Right cardiac atrium (tissue), 5 donors: ENCODE data around the gene POU3F3. TPM values are rescaled to one million over a fixed set of nuclear protein-coding genes. Genes with fewer than 3 reads are reported as not detected.

Experiments used
- ATAC-seq, 2 donors: fragments of 200-7000 bp; cut with Tn5 transposase; one replicate each; pipeline versions ENCODE4 v1.8.0 to v1.9.1; 2020; ENCODE audit warnings: moderate library complexity in 2 of 2, mild to moderate bottlenecking in 1 of 2
- DNase-seq, 3 donors: peaks; one replicate each; pipeline ENCODE4 v3.0.0-alpha.2; 2020
- H3K27ac ChIP-seq: one replicate; pipeline ENCODE4 v1.5.1; 2013; ENCODE audit warnings: mild to moderate bottlenecking, low read length, control low read depth, moderate library complexity
- H3K27me3 ChIP-seq: one replicate; pipeline ENCODE4 v1.6.1; 2013; ENCODE audit not compliant: control insufficient read depth, insufficient read depth
- H3K4me1 ChIP-seq: one replicate; pipeline ENCODE4 v1.6.1; 2013; ENCODE audit warnings: low read length; ENCODE audit not compliant: control insufficient read depth, insufficient read depth
- H3K4me3 ChIP-seq: one replicate; pipeline ENCODE4 v1.5.1; 2013; ENCODE audit warnings: low read length, control low read depth
- H3K9me3 ChIP-seq: one replicate; pipeline ENCODE4 v1.6.1; 2013; ENCODE audit warnings: low read length; ENCODE audit not compliant: control insufficient read depth
- WGBS: extraction: QIAGEN DNeasy Blood & Tissue Kit; methylation state at CpG from one replicate; pipeline ENCODE4 v1.1.7; 2013; 5-methylcytosine and 5-hydroxymethylcytosine counted together
- intact Hi-C, 4 donors: fragments of 100-400 bp; cut with DNase I; formaldehyde crosslinking; loops; one replicate each; pipeline versions ENCODE4 v1.11.0 to v1.14.0; 2022 to 2023
- polyA plus RNA-seq: library from polyadenylated mRNA; stranded (reverse); fragments of 200-250 nt; gene quantifications from one replicate; pipeline ENCODE4 v1.2.3, GENCODE V29; 2013
- total RNA-seq, 4 donors: library from RNA; stranded (reverse); fragmentation: NEBNext Ultra II Directional; extraction: Animal tissue kit (Norgen Biotek cat#: 25700); gene quantifications; one replicate each; pipeline ENCODE4 v1.2.1, GENCODE V29; 2021
- donor health status: healthy with polysubstance abuse.
- donor health status: DM: no; HTN: yes; CAD: no.
- donor health status: DM: no; HTN: no; CAD: no.
- donor health status: DM: no; HTN: yes; CAD: no; lungs with severe emphysema.
- donor health status: DM: yes; HTN: yes; CAD: no.

The POU3F3 gene
- total and polyA plus RNA-seq, 5 donors: 0.06 to 1.1 (median 0.59) TPM

GRCh38 chr2:104856973-104857261 lies 3.0 kb downstream of the POU3F3 start:
- 3% methylated on average over 41 of the region's 41 CpGs for WGBS
- Histone ChIP-seq H3K27me3 (peaks cover 9% of the 10 kb centered on the region), H3K27ac (no peak overlapping the region), H3K4me1 (peaks cover 3% of the 10 kb centered on the region), H3K9me3 (no peaks in the 10 kb centered on the region), H3K4me3 (peak overlapping the region; percentile 41)
- ATAC-seq (no peak), DNase-seq (no peak)
- intact Hi-C loops: no loop called here

GRCh38 chr2:104857262-104858005 lies 3.5 kb downstream of the POU3F3 start:
- H3K27me3 ChIP-seq: peaks cover 9% of the 10 kb centered on the region

GRCh38 chr2:104858006-104858978 lies 4.4 kb downstream of the POU3F3 start:
- DNase-seq (no peak), ATAC-seq (no peak)
- 13% methylated on average over 18 of the region's 18 CpGs for WGBS
- H3K9me3 ChIP-seq: no peaks in the 10 kb centered on the region
- no peaks in the 10 kb centered on the region for H3K4me1 ChIP-seq
- intact Hi-C loops: no loop called here
- no peak overlapping the region for H3K27ac ChIP-seq
- H3K27me3 ChIP-seq: peaks cover 9% of the 10 kb centered on the region
- H3K4me3 ChIP-seq: peak overlapping the region; percentile 41

More at GRCh38 chr2:104857262-104858005, 3.5 kb downstream of the POU3F3 start:
- no peak overlapping the region for H3K27ac ChIP-seq
- DNase-seq (no peak), ATAC-seq (no peak)
- H3K4me3 ChIP-seq: peak overlapping the region; percentile 41
- no peaks in the 10 kb centered on the region for H3K9me3 ChIP-seq
- WGBS: 9% methylated on average over 33 of the region's 33 CpGs
- intact Hi-C loops: no loop called here
- H3K4me1 ChIP-seq: no peaks in the 10 kb centered on the region

- WGBS: 9% methylated on average over 5 of the region's 5 CpGs
- DNase-seq (no peak), ATAC-seq (no peak)
- intact Hi-C loops: no loop called here
- no peak overlapping the region for H3K4me3 ChIP-seq
- no peaks in the 10 kb centered on the region for H3K9me3 ChIP-seq
- no peaks in the 10 kb centered on the region for H3K4me1 ChIP-seq
- peaks cover 9% of the 10 kb centered on the region for H3K27me3 ChIP-seq
- H3K27ac ChIP-seq: no peak overlapping the region
Measured at GRCh38 chr2:104859291-104859765, 5.4 kb downstream of the POU3F3 start.

- DNase-seq (no peak), ATAC-seq (no peak)
- intact Hi-C loops: no loop called here
- H3K27me3 ChIP-seq: peaks cover 11% of the 10 kb centered on the region
- H3K4me1 ChIP-seq: no peaks in the 10 kb centered on the region
- WGBS: 34% methylated on average over 1 of the region's 1 CpG
- no peak overlapping the region for H3K27ac ChIP-seq
- H3K9me3 ChIP-seq: no peaks in the 10 kb centered on the region
- no peak overlapping the region for H3K4me3 ChIP-seq
Measured at GRCh38 chr2:104859766-104860450, 6.0 kb downstream of the POU3F3 start.

- 38% methylated on average over 4 of the region's 4 CpGs for WGBS
- intact Hi-C loops: no loop called here
Measured at GRCh38 chr2:104860451-104860790, 6.5 kb downstream of the POU3F3 start.

GRCh38 chr2:104861351-104862057 lies 7.6 kb downstream of the POU3F3 start:
- H3K4me1 ChIP-seq: no peaks in the 10 kb centered on the region
- ATAC-seq (peak in 1 of 2 donors; percentile 19), DNase-seq (no peak)
- no peak overlapping the region for H3K4me3 ChIP-seq
- WGBS: 5% methylated on average over 11 of the region's 11 CpGs
- no peak overlapping the region for H3K27ac ChIP-seq
- intact Hi-C loops: no loop called here
- H3K27me3 ChIP-seq: peaks cover 15% of the 10 kb centered on the region
- no peaks in the 10 kb centered on the region for H3K9me3 ChIP-seq

More at GRCh38 chr2:104860451-104860790, 6.5 kb downstream of the POU3F3 start:
- ATAC-seq (no peak), DNase-seq (no peak)
- H3K27ac ChIP-seq: no peak overlapping the region
- H3K4me1 ChIP-seq: no peaks in the 10 kb centered on the region
- H3K27me3 ChIP-seq: peaks cover 12% of the 10 kb centered on the region
- no peak overlapping the region for H3K4me3 ChIP-seq
- H3K9me3 ChIP-seq: no peaks in the 10 kb centered on the region

- Histone ChIP-seq H3K9me3 (no peaks in the 10 kb centered on the region), H3K4me1 (no peaks in the 10 kb centered on the region), H3K4me3 (peak overlapping the region; percentile 9), H3K27ac (no peak overlapping the region), H3K27me3 (peaks cover 15% of the 10 kb centered on the region)
- ATAC-seq: peak; percentile 14 to 88
- intact Hi-C loops: no loop called here
- DNase-seq: peak in 1 of 3 donors; percentile 64
- WGBS: 3% methylated on average over 60 of the region's 60 CpGs
Measured at GRCh38 chr2:104862058-104862941, 8.4 kb downstream of the POU3F3 start.

GRCh38 chr2:104863146-104863467 lies 9.2 kb downstream of the POU3F3 start:
- no peak for DNase-seq
- no peak overlapping the region for H3K27ac ChIP-seq
- ATAC-seq: no peak

More at GRCh38 chr2:104863146-104863467, 9.2 kb downstream of the POU3F3 start:
- intact Hi-C loops: no loop called here
- Histone ChIP-seq H3K27me3 (peaks cover 15% of the 10 kb centered on the region), H3K9me3 (no peaks in the 10 kb centered on the region), H3K4me1 (no peaks in the 10 kb centered on the region), H3K4me3 (no peak overlapping the region)
- WGBS: 15% methylated on average over 8 of the region's 8 CpGs
